ENCODE results near the gene PDLIM4. TPM values are rescaled to one million over a fixed set of nuclear protein-coding genes. Genes with fewer than 3 reads are reported as not detected.

Gene PDLIM4
- total RNA-seq, 1 donor = 67.7 TPM

DNA sequence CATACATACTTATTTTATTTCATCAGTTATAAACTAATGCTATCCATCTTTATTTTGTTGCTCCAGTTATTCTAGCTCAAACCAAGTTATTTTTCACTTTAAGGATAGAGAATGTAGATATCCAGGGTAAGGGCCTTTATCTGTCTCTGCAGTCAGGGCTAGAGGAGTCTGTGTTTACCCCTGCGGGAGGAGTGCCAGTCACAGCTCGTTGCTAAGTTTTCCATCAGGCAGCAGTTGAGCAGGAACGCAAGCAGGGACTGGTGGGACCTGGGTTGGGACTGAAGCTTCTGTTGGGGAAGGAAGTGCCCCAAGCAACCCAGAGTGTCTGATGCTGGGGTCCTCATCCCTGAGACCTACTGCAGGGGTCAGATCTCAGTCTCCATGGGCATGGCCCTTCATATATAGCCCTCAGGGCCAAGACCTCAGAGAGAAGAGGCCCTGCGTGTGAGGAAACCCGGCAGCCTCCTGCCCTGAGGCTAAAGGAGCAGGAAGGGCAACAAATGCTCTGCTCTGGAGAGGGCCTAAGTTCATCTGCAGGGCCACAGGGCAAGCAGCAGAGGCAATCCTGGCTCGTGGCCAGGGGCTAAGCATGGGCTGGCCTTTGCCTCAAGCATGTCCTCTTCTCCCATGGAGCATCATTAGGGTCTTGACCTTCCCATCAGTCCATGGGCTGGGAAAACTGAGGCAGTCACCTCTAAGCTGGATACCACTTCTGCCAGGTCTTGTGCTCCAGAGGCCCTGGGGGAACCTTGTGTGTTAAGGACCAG, 43.3 kb downstream of the PDLIM4 start:
- Histone ChIP-seq H3K27ac (ENCODE audit: low read depth, low read length) (no peak overlapping the region), H2AFZ (ENCODE audit: low read length) (no peak overlapping the region), H3K4me1 (ENCODE audit: insufficient read depth, low read length) (peaks cover 11% of the 10 kb centered on the region), H3K36me3 (ENCODE audit: insufficient read depth, low read length) (no peaks in the 10 kb centered on the region), H3K4me3 (ENCODE audit: insufficient read depth, low read length) (no peak overlapping the region), H3K27me3 (ENCODE audit: insufficient read depth, low read length) (no peaks in the 10 kb centered on the region), H3K79me2 (ENCODE audit: insufficient read depth, low read length) (peaks cover 60% of the 10 kb centered on the region), H3K9me3 (ENCODE audit: low read depth, low read length) (no peaks in the 10 kb centered on the region), H4K20me1 (ENCODE audit: insufficient read depth, low read length) (peaks cover 12% of the 10 kb centered on the region), H3K4me2 (ENCODE audit: insufficient read depth, low read length) (no peak overlapping the region)
- DNase-seq (ENCODE audit: insufficient read length, low spot score, missing footprints) = no peak
- no peak for TF ChIP-seq CTCF (IDR thresholded peaks at IDR 0.05; ENCODE audit: extremely low read depth, low read depth, low read length)

- Histone ChIP-seq H3K4me2 (ENCODE audit: insufficient read depth, low read length) (no peak overlapping the region), H3K36me3 (ENCODE audit: insufficient read depth, low read length) (no peaks in the 10 kb centered on the region), H3K79me2 (ENCODE audit: insufficient read depth, low read length) (peaks cover 51% of the 10 kb centered on the region), H3K4me3 (ENCODE audit: insufficient read depth, low read length) (no peak overlapping the region), H3K27me3 (ENCODE audit: insufficient read depth, low read length) (no peaks in the 10 kb centered on the region), H3K27ac (ENCODE audit: low read depth, low read length) (no peak overlapping the region), H4K20me1 (ENCODE audit: insufficient read depth, low read length) (peaks cover 12% of the 10 kb centered on the region), H3K4me1 (ENCODE audit: insufficient read depth, low read length) (peaks cover 3% of the 10 kb centered on the region), H3K9me3 (ENCODE audit: low read depth, low read length) (no peaks in the 10 kb centered on the region), H2AFZ (ENCODE audit: low read length) (no peak overlapping the region)
- no peak for DNase-seq (ENCODE audit: insufficient read length, low spot score, missing footprints)
- TF ChIP-seq CTCF (IDR thresholded peaks at IDR 0.05; ENCODE audit: extremely low read depth, low read depth, low read length) = no peak
These were observed 44.1 kb downstream of the PDLIM4 start for GRCh38 chr5:132301344-132302271.

DNA sequence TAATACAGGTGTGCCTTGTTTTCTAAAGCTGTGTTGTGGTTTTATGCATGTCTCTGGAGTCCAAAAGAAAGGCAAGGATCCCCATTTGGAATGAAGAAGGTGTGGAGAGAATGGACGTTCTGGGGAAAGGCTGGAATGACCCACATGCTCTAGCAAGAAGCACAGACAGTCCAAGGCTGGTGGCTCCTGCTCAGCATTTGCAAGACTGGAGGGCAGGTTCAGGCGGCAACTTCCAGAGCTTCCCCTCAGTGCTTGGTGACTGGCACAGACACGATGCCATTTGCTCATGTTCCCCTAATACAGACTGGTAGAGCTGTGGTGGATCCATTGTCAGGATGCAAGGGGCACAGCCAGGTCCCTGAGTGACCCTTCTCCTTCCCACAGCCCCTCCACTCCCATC, 44.9 kb downstream of the PDLIM4 start:
- Histone ChIP-seq H3K36me3 (ENCODE audit: insufficient read depth, low read length) (no peaks in the 10 kb centered on the region), H3K27ac (ENCODE audit: low read depth, low read length) (no peak overlapping the region), H2AFZ (ENCODE audit: low read length) (no peak overlapping the region), H4K20me1 (ENCODE audit: insufficient read depth, low read length) (peaks cover 14% of the 10 kb centered on the region), H3K79me2 (ENCODE audit: insufficient read depth, low read length) (peaks cover 45% of the 10 kb centered on the region), H3K4me3 (ENCODE audit: insufficient read depth, low read length) (no peak overlapping the region), H3K27me3 (ENCODE audit: insufficient read depth, low read length) (no peaks in the 10 kb centered on the region), H3K4me1 (ENCODE audit: insufficient read depth, low read length) (no peaks in the 10 kb centered on the region), H3K4me2 (ENCODE audit: insufficient read depth, low read length) (no peak overlapping the region), H3K9me3 (ENCODE audit: low read depth, low read length) (no peaks in the 10 kb centered on the region)
- no peak for TF ChIP-seq CTCF (IDR thresholded peaks at IDR 0.05; ENCODE audit: extremely low read depth, low read depth, low read length)
- no peak for DNase-seq (ENCODE audit: insufficient read length, low spot score, missing footprints)

DNA sequence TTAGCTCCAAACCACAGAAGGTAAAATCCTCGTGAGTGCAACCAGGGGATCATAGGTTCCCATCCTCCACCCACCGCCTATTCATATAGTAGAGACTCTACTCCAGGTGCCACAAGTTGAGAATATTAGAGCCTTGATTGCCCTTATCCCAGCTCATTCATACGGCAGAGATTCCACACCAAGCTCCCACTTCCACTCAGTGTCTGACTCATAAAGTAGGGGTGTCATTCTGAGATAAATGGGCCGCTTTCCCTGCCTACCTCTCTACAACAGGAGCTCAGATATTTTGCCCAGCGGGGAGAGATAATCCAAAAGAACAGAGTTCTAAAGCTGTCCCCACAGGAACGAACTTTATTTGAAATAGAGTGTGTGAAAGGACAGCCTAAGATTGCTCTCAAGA, 46.1 kb downstream of the PDLIM4 start:
- DNase-seq (ENCODE audit: insufficient read length, low spot score, missing footprints) = no peak
- peaks cover 36% of the 10 kb centered on the region for H3K79me2 ChIP-seq (ENCODE audit: insufficient read depth, low read length)
- no peak overlapping the region for H3K27ac ChIP-seq (ENCODE audit: low read depth, low read length)
- H3K36me3 ChIP-seq (ENCODE audit: insufficient read depth, low read length) = no peaks in the 10 kb centered on the region
- no peak overlapping the region for H3K4me3 ChIP-seq (ENCODE audit: insufficient read depth, low read length)
- H3K27me3 ChIP-seq (ENCODE audit: insufficient read depth, low read length) = no peaks in the 10 kb centered on the region
- H3K4me1 ChIP-seq (ENCODE audit: insufficient read depth, low read length) = no peaks in the 10 kb centered on the region
- no peak overlapping the region for H3K4me2 ChIP-seq (ENCODE audit: insufficient read depth, low read length)
- no peak for TF ChIP-seq CTCF (IDR thresholded peaks at IDR 0.05; ENCODE audit: extremely low read depth, low read depth, low read length)
- no peaks in the 10 kb centered on the region for H3K9me3 ChIP-seq (ENCODE audit: low read depth, low read length)
- H4K20me1 ChIP-seq (ENCODE audit: insufficient read depth, low read length) = peaks cover 24% of the 10 kb centered on the region
- H2AFZ ChIP-seq (ENCODE audit: low read length) = no peak overlapping the region
